Mammary epithelial cell (primary cell): ENCODE measurements around the gene FIBP.

ENCODE experiments used
- CTCF ChIP-seq, 2 donors: IDR thresholded peaks in 1 of 2; conservative IDR thresholded peaks in 1 of 2; 2 replicates each; pipeline ENCODE4 v1.5.1; 2011 to 2012; ENCODE audit warnings: inconsistent platforms in 2 of 2, low read length in 2 of 2, mild to moderate bottlenecking in 2 of 2, control low read depth in 1 of 2, low read depth in 1 of 2; ENCODE audit not compliant: insufficient read depth in 1 of 2; ENCODE audit errors: extremely low read depth in 1 of 2
- EZH2 ChIP-seq: IDR thresholded peaks from 2 replicates; pipeline ENCODE4 v1.6.1; 2012; ENCODE audit warnings: low read length, inconsistent platforms, borderline replicate concordance

- TF ChIP-seq CTCF (conservative IDR thresholded peaks at IDR 0.05 in 1 of 2, IDR thresholded peaks at IDR 0.05 in 1 of 2; ENCODE audit: extremely low read depth in 1 of 2, insufficient read depth in 1 of 2, low read depth in 1 of 2, low read length in 2 of 2): no peak
- TF ChIP-seq EZH2: no peak
Measured at GRCh38 chr11:65937766-65938165, 49.5 kb upstream of the FIBP start.
